ENCODE measurements around the gene SLC25A13.

SLC25A13 gene

GRCh38 chr7:96322847-96323461 lies 1.1 kb upstream of the SLC25A13 start:
- no peak for DNase-seq (ENCODE audit: low spot score)

- DNase-seq (ENCODE audit: low spot score): no peak
Measured at GRCh38 chr7:96322373-96322695, 436 bp upstream of the SLC25A13 start.

DNA sequence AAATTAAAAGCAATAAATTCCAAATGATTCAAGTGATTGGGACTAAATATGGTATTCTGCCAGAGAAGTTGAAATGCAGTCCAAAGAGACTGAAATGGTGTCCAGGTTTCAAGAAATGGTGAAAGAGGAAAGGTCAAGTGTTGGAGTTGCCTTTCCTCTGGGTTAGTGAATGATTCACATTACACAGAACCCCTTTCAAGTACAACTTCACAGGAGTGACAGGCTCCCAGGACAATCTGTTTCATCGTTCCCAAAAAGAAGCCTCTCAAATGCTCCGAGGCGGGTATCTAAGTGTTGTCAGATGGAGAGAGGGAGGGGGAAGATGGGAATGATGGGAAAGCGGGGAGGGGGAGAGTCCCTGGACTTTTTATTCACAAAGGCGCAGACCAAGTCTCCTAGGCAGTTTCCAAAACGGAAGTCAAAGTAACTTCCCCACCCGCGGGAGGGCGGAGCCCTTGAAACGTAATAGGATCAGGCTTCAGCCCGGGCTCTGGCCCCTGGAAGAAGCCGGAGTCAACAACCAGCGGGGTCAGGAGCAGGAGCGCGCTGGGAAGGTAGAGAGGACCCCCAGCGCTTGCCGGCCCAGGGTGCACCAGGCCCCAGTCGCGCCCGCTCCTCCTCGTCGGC lies 754 bp downstream of the SLC25A13 start:
- DNase-seq (ENCODE audit: low spot score): peak; percentile 37

GRCh38 chr7:96320442-96320841 lies 1.5 kb downstream of the SLC25A13 start:
- no peak for DNase-seq (ENCODE audit: low spot score)

DNA sequence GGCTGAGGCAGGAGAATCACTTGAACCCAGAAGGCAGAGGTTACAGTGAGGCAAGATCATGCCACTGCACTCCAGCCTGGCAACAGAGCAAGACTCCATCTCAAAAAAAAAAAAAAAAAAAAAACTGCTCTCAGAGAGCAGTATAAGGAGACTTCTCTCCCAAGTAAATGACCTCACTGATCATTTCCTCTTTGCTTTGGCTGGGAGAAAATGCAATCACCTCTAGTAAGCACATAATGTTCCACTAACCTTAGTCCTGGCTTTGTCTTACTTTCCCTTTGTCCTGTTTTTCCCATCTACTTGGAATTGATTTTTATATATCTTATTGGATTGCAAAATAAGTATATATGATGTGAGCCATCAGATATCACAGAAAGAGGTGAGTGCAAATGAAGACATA lies 2.5 kb downstream of the SLC25A13 start:
- DNase-seq (ENCODE audit: low spot score): no peak

- no peak for DNase-seq (ENCODE audit: low spot score)
Measured at GRCh38 chr7:96316949-96317348, 4.9 kb downstream of the SLC25A13 start.

DNA sequence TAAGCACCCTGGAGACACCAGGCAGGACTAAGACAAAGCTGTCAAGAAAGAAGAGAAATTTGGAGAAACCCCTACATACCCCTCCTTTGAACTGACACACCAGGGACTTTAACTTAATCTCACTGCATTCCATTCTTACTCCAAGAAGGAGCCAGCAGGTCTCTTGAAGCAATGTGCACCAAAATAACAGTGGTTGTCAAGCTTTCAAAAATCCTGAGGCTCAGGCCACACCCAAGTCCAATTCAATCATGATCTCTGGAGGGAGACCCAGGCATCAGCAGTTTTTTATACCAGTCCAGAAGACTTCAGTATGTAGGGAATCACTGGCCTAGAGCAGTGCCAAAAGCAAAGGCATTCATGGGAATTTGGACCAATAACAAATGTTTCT lies 6.8 kb downstream of the SLC25A13 start:
- no peak for DNase-seq (ENCODE audit: low spot score)

DNA sequence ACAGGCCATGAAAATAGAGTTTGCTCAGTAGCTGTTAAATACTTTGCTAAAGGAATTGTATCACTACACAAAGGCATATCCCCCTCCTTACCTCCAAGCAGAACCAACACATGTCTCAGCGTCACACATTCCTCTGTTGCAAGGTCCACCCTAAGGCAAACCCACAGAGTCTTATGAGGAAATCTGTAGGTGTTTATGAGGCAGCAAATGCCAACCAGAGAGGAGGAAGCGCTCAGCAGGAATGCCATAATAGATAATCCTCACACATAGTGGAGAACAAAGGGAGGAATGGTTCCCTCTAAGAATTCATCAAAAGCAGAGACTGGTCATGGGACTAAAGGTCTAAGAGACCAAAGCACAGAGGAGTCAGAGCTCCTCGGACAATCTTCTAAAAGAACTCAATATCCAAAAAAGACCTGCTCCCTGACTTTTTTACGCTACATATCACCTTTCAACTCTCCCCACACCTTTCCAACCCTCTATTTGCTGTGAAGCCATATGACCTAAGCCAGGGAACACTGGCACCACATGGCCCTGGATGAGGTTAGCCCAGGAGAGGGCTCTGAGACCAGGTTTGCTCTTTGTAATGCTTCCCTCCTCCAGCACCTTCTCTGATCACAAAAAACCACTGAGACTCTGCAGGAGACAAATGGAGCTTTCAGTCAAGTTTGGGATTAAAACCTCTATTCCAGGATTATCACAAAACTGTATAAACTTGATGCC lies 7.3 kb downstream of the SLC25A13 start:
- no peak for DNase-seq (ENCODE audit: low spot score)

- DNase-seq (ENCODE audit: low spot score): no peak
Measured at GRCh38 chr7:96313940-96314339, 8.0 kb downstream of the SLC25A13 start.

DNA sequence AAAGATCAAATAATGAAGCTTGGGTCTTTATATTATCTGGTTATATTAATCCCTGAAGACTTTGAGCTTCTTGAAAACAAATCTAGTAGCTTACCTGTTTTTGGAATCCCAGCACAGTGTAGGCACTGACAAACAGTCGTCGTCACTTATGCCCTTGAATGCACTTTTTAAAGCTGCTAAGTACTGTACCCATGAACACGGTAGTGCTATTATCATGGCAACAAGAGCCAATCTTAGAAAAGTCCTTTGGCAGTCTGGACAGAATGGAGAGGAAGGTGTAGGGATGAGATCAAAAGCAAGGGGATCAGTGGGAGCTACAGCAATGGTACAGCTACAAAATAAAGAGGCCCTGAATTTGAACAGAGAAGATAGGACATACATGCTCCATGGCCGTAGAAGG lies 9.4 kb downstream of the SLC25A13 start:
- DNase-seq (ENCODE audit: low spot score): no peak

DNA sequence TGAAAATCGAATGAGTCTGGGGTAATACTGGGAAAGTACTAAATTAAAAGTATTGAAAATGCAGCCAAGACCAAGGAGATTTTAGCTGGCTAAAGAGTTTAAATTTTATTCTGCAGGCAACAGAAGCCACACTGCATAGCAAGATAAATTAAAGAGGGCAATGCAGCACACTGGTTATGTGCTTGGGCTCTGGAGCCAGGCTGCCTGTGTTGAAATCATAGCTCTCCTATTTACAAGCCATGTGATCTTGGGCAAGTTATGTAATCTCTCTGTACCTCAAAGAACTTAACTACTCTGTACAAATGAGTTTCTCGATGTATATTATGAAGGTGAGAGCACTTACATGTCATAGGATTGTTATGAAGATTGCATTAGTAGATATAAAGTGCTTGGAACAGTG lies 9.9 kb downstream of the SLC25A13 start:
- no peak for DNase-seq (ENCODE audit: low spot score)

DNA sequence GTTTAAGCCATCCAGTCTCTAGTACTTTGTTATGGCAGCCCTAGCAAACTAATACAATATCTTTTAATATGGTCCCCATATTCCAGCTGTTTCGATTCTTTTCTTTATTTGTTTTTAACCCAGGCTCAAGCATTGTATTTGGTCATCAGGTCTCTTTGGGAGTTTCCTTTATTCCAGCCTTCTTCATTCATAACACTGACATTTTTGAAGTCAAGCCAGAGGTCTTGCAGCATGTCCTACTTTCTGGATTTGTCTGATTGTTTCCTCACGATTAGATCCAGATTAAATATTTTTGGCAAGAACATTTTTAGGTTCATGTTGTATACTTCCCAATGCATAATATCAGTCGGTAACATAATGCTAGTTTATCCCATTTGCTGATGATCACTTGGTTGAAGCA lies 11.8 kb downstream of the SLC25A13 start:
- no peak for DNase-seq (ENCODE audit: low spot score)

GRCh38 chr7:96308950-96309263 lies 13.0 kb downstream of the SLC25A13 start:
- DNase-seq (ENCODE audit: low spot score): no peak

- DNase-seq (ENCODE audit: low spot score): no peak
Measured at GRCh38 chr7:96308253-96308949, 13.5 kb downstream of the SLC25A13 start.

DNA sequence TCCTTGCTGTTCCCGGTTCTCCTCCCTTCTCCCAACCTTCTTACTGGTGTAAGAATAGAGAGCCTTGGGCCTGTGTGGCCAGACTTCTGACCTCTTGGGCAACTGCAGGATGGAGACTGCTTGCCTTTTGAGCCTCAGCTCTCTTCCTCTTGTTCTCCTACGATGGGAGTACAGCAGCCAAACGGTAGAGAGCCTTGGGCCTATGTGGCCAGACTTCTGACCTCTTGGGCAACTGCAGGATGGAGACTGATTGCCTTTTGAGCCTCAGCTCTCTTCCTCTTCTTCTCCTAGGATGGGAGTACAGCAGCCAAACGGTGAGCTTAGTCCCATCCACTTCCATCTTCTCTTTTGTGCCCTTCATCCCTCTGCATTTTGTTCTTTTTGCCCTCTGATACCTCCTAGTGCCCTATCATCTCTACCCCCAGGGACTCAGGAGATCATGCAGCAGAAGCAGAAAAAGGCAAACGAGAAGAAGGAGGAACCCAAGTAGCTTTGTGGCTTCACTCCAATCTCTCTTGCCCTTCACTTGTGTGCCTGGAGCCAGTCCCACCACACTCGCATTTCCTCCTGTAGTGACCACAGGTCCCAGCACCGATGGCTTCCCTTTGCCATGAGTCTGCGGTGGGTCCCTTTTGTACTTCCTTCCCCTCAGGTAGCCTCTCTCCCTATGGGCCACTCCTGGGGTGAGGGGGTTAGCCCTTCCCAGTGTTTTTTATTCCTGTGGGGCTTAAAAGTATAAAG lies 15.3 kb downstream of the SLC25A13 start:
- no peak for DNase-seq (ENCODE audit: low spot score)

DNA sequence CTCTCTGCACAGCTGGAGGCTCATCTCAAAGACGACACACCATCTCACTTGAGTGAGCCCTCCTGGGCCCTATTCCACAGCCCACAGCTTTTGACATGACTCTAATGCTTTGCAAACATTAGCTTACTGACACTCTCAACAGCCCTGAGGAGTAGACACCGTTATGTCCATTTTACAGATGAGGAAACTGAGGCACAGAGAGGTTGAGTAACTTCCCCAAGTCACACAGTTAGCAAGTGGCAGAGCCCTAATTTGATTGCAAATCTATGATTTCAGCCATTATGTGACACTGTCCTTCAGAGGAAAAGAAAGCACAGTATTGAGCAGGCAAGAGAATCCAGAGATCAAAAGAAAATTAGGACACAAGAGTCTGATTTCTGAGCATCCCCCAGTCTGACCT lies 16.0 kb downstream of the SLC25A13 start:
- DNase-seq (ENCODE audit: low spot score): no peak

- DNase-seq (ENCODE audit: low spot score): no peak
Measured at GRCh38 chr7:96304573-96304972, 17.3 kb downstream of the SLC25A13 start.

DNA sequence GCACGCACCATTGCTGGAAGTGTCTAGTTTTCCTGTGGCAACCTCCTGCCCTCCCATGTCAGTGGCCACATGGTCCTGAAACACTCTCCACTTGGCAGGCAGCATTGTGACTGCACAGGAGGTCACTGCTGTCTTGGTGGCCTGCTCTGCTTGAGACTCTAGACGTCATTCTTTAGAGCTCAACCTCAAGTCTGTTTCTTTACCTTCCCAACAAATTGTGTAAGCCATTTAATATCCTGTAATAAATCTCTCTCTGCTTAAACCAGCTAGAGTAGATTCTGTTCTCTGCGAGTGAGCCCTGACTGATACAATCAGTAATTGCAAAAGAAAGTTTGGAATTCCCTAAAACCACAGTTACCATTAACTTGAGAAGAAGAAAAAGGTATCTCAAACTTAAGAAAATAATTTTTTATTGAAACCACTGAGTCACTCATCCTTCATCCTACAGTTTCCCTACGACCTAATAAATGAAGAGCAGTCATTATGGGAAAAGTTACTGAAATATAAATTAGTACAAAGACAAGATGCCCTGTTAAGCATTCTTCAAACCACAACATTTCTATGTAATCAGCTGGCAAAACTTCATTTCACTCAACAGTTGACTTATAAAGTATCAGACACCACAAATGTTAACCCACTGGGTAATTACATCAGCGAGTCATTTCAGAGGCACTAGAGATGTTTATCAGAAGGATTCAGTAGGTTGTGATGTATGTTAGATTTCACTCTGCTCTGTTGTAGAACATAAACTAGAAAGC lies 18.0 kb downstream of the SLC25A13 start:
- no peak for DNase-seq (ENCODE audit: low spot score)

DNA sequence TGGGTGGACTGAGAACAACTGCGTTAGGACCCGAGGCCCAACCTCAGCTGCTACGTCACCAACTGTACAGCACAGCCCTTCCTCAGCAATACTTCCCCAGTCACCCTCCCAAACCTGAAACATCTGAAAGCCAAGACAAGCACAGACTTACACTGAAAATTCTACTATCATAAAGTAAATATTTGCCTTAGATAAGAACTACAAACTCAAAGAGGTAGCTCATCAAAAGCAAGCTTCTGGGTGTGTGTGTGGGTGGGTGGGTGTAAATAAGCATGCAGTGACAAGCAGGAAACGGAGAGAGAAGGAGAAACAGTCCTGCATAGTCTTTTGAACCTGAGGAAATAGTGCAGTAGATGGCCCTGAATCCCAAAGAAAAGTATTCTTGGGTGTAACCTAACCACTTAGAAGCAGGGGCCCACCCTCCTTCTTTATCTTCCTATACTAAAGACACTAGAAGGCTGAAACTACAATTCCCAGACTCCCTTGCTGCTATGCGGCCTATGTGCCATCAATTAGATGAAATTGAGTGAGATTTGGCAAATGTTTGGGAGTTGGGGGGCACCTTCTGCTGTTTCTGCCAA lies 18.7 kb downstream of the SLC25A13 start:
- no peak for DNase-seq (ENCODE audit: low spot score)

- DNase-seq (ENCODE audit: low spot score): no peak
Measured at GRCh38 chr7:96300986-96301385, 20.9 kb downstream of the SLC25A13 start.

GRCh38 chr7:96300502-96300901 lies 21.4 kb downstream of the SLC25A13 start:
- no peak for DNase-seq (ENCODE audit: low spot score)
